ENCODE data around the gene GLE1. TPM values are rescaled to one million over a fixed set of nuclear protein-coding genes. Genes with fewer than 3 reads are reported as not detected.

GLE1 gene
- total and polyA plus RNA-seq, 2 donors (not counting 3 experiments of a cell fraction or from before 2014, with no cell fraction given), result 13.0 to 22.6 TPM

DNA sequence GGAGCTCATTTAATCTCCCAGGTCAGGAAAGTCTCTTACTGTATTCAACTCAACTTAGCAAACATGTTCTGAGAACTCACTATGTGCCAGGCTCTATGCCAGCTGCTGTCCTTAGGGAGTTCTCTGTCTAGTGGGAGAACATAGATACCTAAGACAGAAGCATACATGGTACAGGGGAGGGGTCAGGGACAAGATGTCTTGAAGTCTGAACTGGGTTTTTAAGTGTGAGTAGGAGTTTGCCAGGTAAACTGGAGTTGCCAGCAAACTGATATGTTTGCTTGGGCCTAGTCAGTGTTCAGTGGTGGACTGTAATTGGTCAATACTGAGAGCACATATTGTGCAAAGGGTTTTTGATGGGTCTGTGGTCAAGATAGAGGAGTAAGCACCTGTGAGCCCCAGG lies 18.3 kb upstream of the GLE1 start:
- no peak for FAIRE-seq
- POLR2A ChIA-PET, result no interaction called here

DNA sequence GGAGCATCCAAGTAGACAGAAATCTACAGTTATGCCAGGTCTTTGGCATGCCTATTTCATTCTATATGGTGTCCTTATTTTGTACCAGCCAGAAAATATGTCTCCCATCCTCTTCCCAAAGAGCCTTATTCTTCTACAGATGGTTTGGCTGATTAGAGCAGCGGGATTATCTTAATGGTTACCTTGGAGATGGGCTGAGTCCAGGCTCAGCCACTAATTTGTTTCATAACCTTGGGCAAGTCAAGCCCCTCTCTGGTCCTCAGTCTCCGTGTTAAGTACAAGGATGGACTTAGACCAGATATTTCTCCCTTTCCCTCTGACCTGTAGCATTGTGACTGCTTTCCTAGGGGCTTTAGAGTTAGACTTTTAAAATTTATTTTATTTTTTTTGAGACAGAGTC lies 11.1 kb upstream of the GLE1 start:
- no TSS peak for BruUV-seq (replicated peaks)
- dilution Hi-C loops (cut with MboI; ENCODE audit: extremely low pct_ligation_motif_present, low sequenced_read_pairs), result no loop called here
- CTCF ChIA-PET, result interaction anchor here (1.9 to 2.7 kb wide), 3 partner anchors 11 to 65 kb away, joined by 6 to 19 read pairs (median 12); partner anchors contain the start of gene GLE1

More for the DNA sequence above, 18.3 kb upstream of the GLE1 start:
- CTCF ChIA-PET, result interaction anchor here (0.8 kb wide), 1 partner anchor 10 kb away, joined by 3 read pairs; no protein-coding TSS in a partner anchor
- H3K27ac ChIP-seq (ENCODE audit: insufficient read depth, low read depth, low read length), result no peak overlapping the region
- no peaks in the 10 kb centered on the region for H3K9me1 ChIP-seq (replicated peaks; ENCODE audit: control insufficient read depth, extremely low read depth, insufficient read depth, low read length)
- dilution Hi-C loops (cut with MboI; ENCODE audit: extremely low pct_ligation_motif_present, low sequenced_read_pairs) (no loop called here), intact Hi-C loops (cut with micrococcal nuclease) (no loop called here)
- H3K4me1 ChIP-seq (ENCODE audit: control insufficient read depth, extremely low read depth, insufficient read depth, low read length), result no peaks in the 10 kb centered on the region
- no peak overlapping the region for H2AFZ ChIP-seq (ENCODE audit: low read depth, low read length)
- peaks cover 10 to 32% of the 10 kb centered on the region in 2 experiments for H3K36me3 ChIP-seq (ENCODE audit: control insufficient read depth in 2 of 2, extremely low read depth in 1 of 2, insufficient read depth in 2 of 2, low read length in 2 of 2)
- H3K4me2 ChIP-seq (ENCODE audit: insufficient read depth, low read length), result no peak overlapping the region
- H3K9me3 ChIP-seq (replicated peaks; ENCODE audit: control insufficient read depth, insufficient read depth, low read length), result no peaks in the 10 kb centered on the region
- TF ChIP-seq MAX (IDR thresholded peaks at IDR 0.05; ENCODE audit: insufficient read depth, insufficient read length), result no peak
- no peak for TF ChIP-seq POLR2A (IDR thresholded peaks at IDR 0.05; ENCODE audit: low read depth, low read length)
- H3K4me3 ChIP-seq (replicated peaks in 1 of 3; ENCODE audit: insufficient read depth in 1 of 3, low read depth in 1 of 3, low read length in 3 of 3), result no peak overlapping the region
- H4K20me1 ChIP-seq (replicated peaks; ENCODE audit: control insufficient read depth, extremely low read depth, insufficient read depth, low read length), result no peaks in the 10 kb centered on the region
- no TSS peak for BruUV-seq (replicated peaks)
- no peak overlapping the region for H3K9ac ChIP-seq (replicated peaks; ENCODE audit: extremely low read depth, insufficient read depth, low read length)
- no peaks in the 10 kb centered on the region for H3K27me3 ChIP-seq (ENCODE audit: control insufficient read depth in 2 of 2, insufficient read depth in 2 of 2, low read length in 2 of 2)
- H3K79me2 ChIP-seq (ENCODE audit: control insufficient read depth, insufficient read depth, low read length), result no peaks in the 10 kb centered on the region
- DNase-seq (ENCODE audit: low read depth, low spot score), result no peak

More for the DNA sequence above, 11.1 kb upstream of the GLE1 start:
- no peaks in the 10 kb centered on the region for H3K27me3 ChIP-seq (ENCODE audit: control insufficient read depth in 2 of 2, insufficient read depth in 2 of 2, low read length in 2 of 2)
- H3K27ac ChIP-seq (ENCODE audit: insufficient read depth, low read depth, low read length), result peak overlapping the region; percentile 64
- no peaks in the 10 kb centered on the region for H4K20me1 ChIP-seq (replicated peaks; ENCODE audit: control insufficient read depth, extremely low read depth, insufficient read depth, low read length)
- peaks cover 26% of the 10 kb centered on the region for H3K4me1 ChIP-seq (ENCODE audit: control insufficient read depth, extremely low read depth, insufficient read depth, low read length)
- TF ChIP-seq EZH2 (IDR thresholded peaks at IDR 0.05; ENCODE audit: borderline replicate concordance, low read depth, low read length, severe bottlenecking) (no peak), POLR2AphosphoS5 (IDR thresholded peaks at IDR 0.05; ENCODE audit: insufficient read depth, low read depth, low read length) (no peak), FOS (IDR thresholded peaks at IDR 0.05; ENCODE audit: borderline replicate concordance, insufficient read depth, low read length) (no peak), CTCF (IDR thresholded peaks at IDR 0.05; ENCODE audit: extremely low read depth in 1 of 2, insufficient read depth in 1 of 2, low read depth in 1 of 2, low read length in 2 of 2) (no peak), MYC (IDR thresholded peaks at IDR 0.05; ENCODE audit: low read depth, low read length) (no peak), MAX (IDR thresholded peaks at IDR 0.05; ENCODE audit: insufficient read depth, insufficient read length) (no peak), GATA2 (IDR thresholded peaks at IDR 0.05; ENCODE audit: insufficient read depth, insufficient read length, low read depth, low read length) (no peak), POLR2A (IDR thresholded peaks at IDR 0.05; ENCODE audit: low read depth, low read length) (no peak), JUN (IDR thresholded peaks at IDR 0.05; ENCODE audit: borderline replicate concordance, insufficient read depth, insufficient read length, low read depth) (no peak)
- H3K9me3 ChIP-seq (replicated peaks; ENCODE audit: control insufficient read depth, insufficient read depth, low read length), result no peaks in the 10 kb centered on the region
- no peak overlapping the region for H3K4me3 ChIP-seq (replicated peaks in 1 of 3; ENCODE audit: insufficient read depth in 1 of 3, low read depth in 1 of 3, low read length in 3 of 3)
- intact Hi-C loops (cut with micrococcal nuclease), result no loop called here
- H2AFZ ChIP-seq (ENCODE audit: low read depth, low read length), result no peak overlapping the region
- no peaks in the 10 kb centered on the region for H3K9me1 ChIP-seq (replicated peaks; ENCODE audit: control insufficient read depth, extremely low read depth, insufficient read depth, low read length)
- no peak for DNase-seq (ENCODE audit: low read depth, low spot score)
- no peaks in the 10 kb centered on the region for H3K79me2 ChIP-seq (ENCODE audit: control insufficient read depth, insufficient read depth, low read length)
- H3K36me3 ChIP-seq (ENCODE audit: control insufficient read depth in 2 of 2, extremely low read depth in 1 of 2, insufficient read depth in 2 of 2, low read length in 2 of 2), result peaks cover 3 to 16% of the 10 kb centered on the region in 2 experiments
- no peak for FAIRE-seq
- no peak overlapping the region for H3K9ac ChIP-seq (replicated peaks; ENCODE audit: extremely low read depth, insufficient read depth, low read length)
- H3K4me2 ChIP-seq (ENCODE audit: insufficient read depth, low read length), result no peak overlapping the region
- POLR2A ChIA-PET, result no interaction called here

Data from endothelial cell of umbilical vein (primary cell).